HG02884 (cell line): ENCODE data around the gene KLF15.

Experiments used
- ATAC-seq: cut with Tn5 transposase; IDR thresholded peaks from one replicate; pipeline ENCODE4 v1.9.1; 2021; ENCODE audit warnings: mild to moderate bottlenecking, moderate library complexity; ENCODE audit not compliant: unreplicated experiment

The KLF15 gene

GRCh38 chr3:126326629-126327028 is 30.6 kb downstream of the KLF15 start:
- ATAC-seq: no peak

GRCh38 chr3:126322181-126322967 is 34.8 kb downstream of the KLF15 start:
- no peak for ATAC-seq

- ATAC-seq: no peak
These were observed 35.7 kb downstream of the KLF15 start for GRCh38 chr3:126321490-126321889.

GRCh38 chr3:126320517-126321293 is 36.5 kb downstream of the KLF15 start:
- no peak for ATAC-seq

- no peak for ATAC-seq
These were observed 37.4 kb downstream of the KLF15 start for GRCh38 chr3:126319701-126320295.

GRCh38 chr3:126317029-126317996 is 39.9 kb downstream of the KLF15 start:
- no peak for ATAC-seq

- no peak for ATAC-seq
These were observed 40.7 kb downstream of the KLF15 start for GRCh38 chr3:126316501-126316939.

- ATAC-seq: no peak
These were observed 41.2 kb downstream of the KLF15 start for GRCh38 chr3:126316031-126316461.

GRCh38 chr3:126314790-126315658 is 42.2 kb downstream of the KLF15 start:
- no peak for ATAC-seq

- no peak for ATAC-seq
These were observed 42.9 kb downstream of the KLF15 start for GRCh38 chr3:126314305-126314789.

GRCh38 chr3:126313580-126314304 is 43.5 kb downstream of the KLF15 start:
- no peak for ATAC-seq

- ATAC-seq: no peak
These were observed 44.0 kb downstream of the KLF15 start for GRCh38 chr3:126313166-126313565.

- ATAC-seq: no peak
These were observed 44.9 kb downstream of the KLF15 start for GRCh38 chr3:126312341-126312740.

GRCh38 chr3:126311338-126311978 is 45.8 kb downstream of the KLF15 start:
- no peak for ATAC-seq

- no peak for ATAC-seq
These were observed 46.4 kb downstream of the KLF15 start for GRCh38 chr3:126310816-126311215.

GRCh38 chr3:126309861-126310655 is 47.1 kb downstream of the KLF15 start:
- no peak for ATAC-seq

- ATAC-seq: no peak
These were observed 48.0 kb downstream of the KLF15 start for GRCh38 chr3:126309165-126309564.
